ENCODE measurements around the gene AMER3.

DNA sequence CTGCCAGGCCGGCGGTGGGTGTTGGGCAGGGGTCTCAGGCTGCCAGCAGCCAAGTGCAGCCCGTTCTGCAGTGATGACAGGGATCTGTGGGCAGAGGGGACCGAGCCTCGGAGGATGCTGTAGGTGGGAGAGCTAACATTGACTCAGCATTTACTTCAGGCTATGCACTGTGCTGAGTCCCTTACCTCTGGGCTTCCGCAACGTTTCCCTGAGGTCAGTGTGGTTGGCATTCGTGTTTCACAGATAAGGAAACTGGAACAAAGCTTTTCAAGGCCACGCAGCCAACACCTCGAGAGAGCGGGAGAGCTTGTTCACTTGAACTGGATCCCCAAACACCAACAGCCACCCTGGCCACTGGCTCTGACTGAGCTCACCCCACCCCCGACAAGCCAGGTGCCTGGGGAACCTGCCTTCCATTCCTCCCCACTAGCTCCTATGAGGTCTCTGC lies 27.3 kb upstream of the AMER3 start:
- TF ChIP-seq TAF1 (IDR thresholded peaks at IDR 0.05; ENCODE audit: low read depth) (no peak), NFIC (IDR thresholded peaks at IDR 0.05) (no peak), RAD21 (IDR thresholded peaks at IDR 0.05; ENCODE audit: low read depth) (no peak), YY1 (IDR thresholded peaks at IDR 0.05; ENCODE audit: low read depth) (no peak), MAX (IDR thresholded peaks at IDR 0.05) (no peak), EGR1 (IDR thresholded peaks at IDR 0.05) (no peak), TEAD4 (IDR thresholded peaks at IDR 0.05) (no peak), REST (IDR thresholded peaks at IDR 0.05; ENCODE audit: low read depth) (no peak), CEBPB (IDR thresholded peaks at IDR 0.05) (no peak), EP300 (IDR thresholded peaks at IDR 0.05; ENCODE audit: borderline replicate concordance) (no peak), CREB1 (IDR thresholded peaks at IDR 0.05; ENCODE audit: low read depth) (no peak), FOXM1 (IDR thresholded peaks at IDR 0.05; ENCODE audit: borderline replicate concordance, low read depth) (no peak)
